Neural cell (in vitro differentiated cells): ENCODE data around the gene ASB1. TPM values are rescaled to one million over a fixed set of nuclear protein-coding genes. Genes with fewer than 3 reads are reported as not detected.

Source experiments
- H2AFZ ChIP-seq: fragments of 200-600, 300-800 bp; sonication (generic), shearing (Covaris generic); 2 replicates; pipeline ENCODE4 v1.6.0; 2014; ENCODE audit warnings: low read depth, mild to moderate bottlenecking, antibody characterized with exemption, low read length, moderate library complexity
- H3F3A ChIP-seq: fragments of 200-600 bp; shearing (Covaris generic); 2 replicates; pipeline ENCODE4 v1.6.1; 2016; ENCODE audit warnings: mild to moderate bottlenecking, moderate library complexity, mixed read lengths, antibody characterized with exemption, low read length; ENCODE audit not compliant: insufficient read depth, poor library complexity, severe bottlenecking
- H3K27ac ChIP-seq: fragments of 200-600, 300-800 bp; sonication (generic), shearing (Covaris generic); 2 replicates; pipeline ENCODE4 v1.5.1; 2014; ENCODE audit warnings: mild to moderate bottlenecking, low read length, moderate library complexity
- H3K27me3 ChIP-seq: fragments of 300-800, 200-600 bp; sonication (generic), shearing (Covaris generic); 2 replicates; pipeline ENCODE4 v1.6.0; 2014; ENCODE audit warnings: mild to moderate bottlenecking, low read depth, low read length, moderate library complexity; ENCODE audit not compliant: insufficient read depth
- H3K36me3 ChIP-seq: fragments of 300-800, 200-600 bp; sonication (generic), shearing (Covaris generic); 2 replicates; pipeline ENCODE4 v1.5.1; 2014; ENCODE audit warnings: mild to moderate bottlenecking, antibody characterized with exemption, low read length, moderate library complexity; ENCODE audit not compliant: insufficient read depth
- H3K4me2 ChIP-seq: fragments of 300-800, 200-600 bp; sonication (generic), shearing (Covaris generic); 2 replicates; pipeline ENCODE4 v1.6.0; 2014; ENCODE audit warnings: mild to moderate bottlenecking, low read length
- H3K4me3 ChIP-seq: fragments of 300-800, 200-600 bp; sonication (generic), shearing (Covaris generic); 2 replicates; pipeline ENCODE4 v1.5.1; 2014; ENCODE audit warnings: mild to moderate bottlenecking, low read length, moderate library complexity
- H3K79me2 ChIP-seq: fragments of 200-600 bp; shearing (Covaris generic); replicated peaks from 2 replicates; pipeline ENCODE4 v1.6.0; 2014; ENCODE audit warnings: mild to moderate bottlenecking, low read length, moderate library complexity; ENCODE audit not compliant: insufficient read depth
- H3K9ac ChIP-seq: fragments of 300-800, 200-600 bp; sonication (generic), shearing (Covaris generic); 2 replicates; pipeline ENCODE4 v1.6.1; 2016; ENCODE audit warnings: mild to moderate bottlenecking, low read length, mixed read lengths
- H3K9me2 ChIP-seq: fragments of 200-600 bp; shearing (Covaris generic); 2 replicates; pipeline ENCODE4 v1.6.1; 2016; ENCODE audit warnings: mild to moderate bottlenecking, low read length, mixed read lengths; ENCODE audit not compliant: insufficient read depth
- H3K9me3 ChIP-seq: fragments of 200-600, 300-800 bp; sonication (generic), shearing (Covaris generic); 2 replicates; pipeline ENCODE4 v1.6.1; 2016; ENCODE audit warnings: mild to moderate bottlenecking, mixed run types, low read length, moderate library complexity, mixed read lengths
- H4K20me1 ChIP-seq: fragments of 200-600 bp; shearing (Covaris generic); 2 replicates; pipeline ENCODE4 v1.6.1; 2016; ENCODE audit warnings: mild to moderate bottlenecking, mixed run types; ENCODE audit not compliant: insufficient read depth
- CTCF ChIP-seq: fragments of 450-650 bp; IDR thresholded peaks from 2 replicates; pipeline ENCODE4 v1.5.1; 2014; ENCODE audit warnings: antibody characterized with exemption, mild to moderate bottlenecking, moderate library complexity; ENCODE audit not compliant: poor library complexity, severe bottlenecking
- EP300 ChIP-seq: fragments of 450-650 bp; conservative IDR thresholded peaks from 2 replicates; pipeline ENCODE4 v1.6.1; 2014; ENCODE audit warnings: antibody characterized with exemption, mild to moderate bottlenecking, moderate library complexity; ENCODE audit not compliant: poor library complexity, severe bottlenecking
- EZH2 ChIP-seq: fragments of 200-600, 300-800 bp; shearing (Covaris generic), sonication (generic); IDR thresholded peaks from 2 replicates; pipeline ENCODE4 v1.6.1; 2014; ENCODE audit warnings: antibody characterized with exemption, low read length, borderline replicate concordance, mild to moderate bottlenecking; ENCODE audit not compliant: insufficient read depth, poor library complexity, severe bottlenecking
- MXI1 ChIP-seq: fragments of 450-650 bp; conservative IDR thresholded peaks from 2 replicates; pipeline ENCODE4 v1.6.1; 2014; ENCODE audit warnings: antibody characterized with exemption, mild to moderate bottlenecking; ENCODE audit not compliant: poor library complexity, severe bottlenecking
- POLR2AphosphoS5 ChIP-seq: IDR thresholded peaks from 2 replicates; pipeline ENCODE4 v1.6.1; 2012
- RAD21 ChIP-seq: fragments of 450-650 bp; conservative IDR thresholded peaks from 2 replicates; pipeline ENCODE4 v1.6.1; 2014; ENCODE audit warnings: antibody characterized with exemption, mild to moderate bottlenecking, moderate library complexity
- REST ChIP-seq: IDR thresholded peaks from 2 replicates; pipeline ENCODE4 v1.6.1; 2012; ENCODE audit warnings: borderline replicate concordance
- SMC3 ChIP-seq: fragments of 450-650 bp; conservative IDR thresholded peaks from 2 replicates; pipeline ENCODE4 v1.6.1; 2014; ENCODE audit warnings: antibody characterized with exemption, mild to moderate bottlenecking, moderate library complexity; ENCODE audit not compliant: poor library complexity
- TAF1 ChIP-seq: IDR thresholded peaks from 2 replicates; pipeline ENCODE4 v1.6.1; 2012; ENCODE audit warnings: low read depth
- polyA plus RNA-seq: library from polyadenylated mRNA; depleted of rRNA; stranded (reverse); fragments of >200 nt; gene quantifications from 2 replicates; pipeline ENCODE4 v1.2.3, GENCODE V29; 2014

The ASB1 gene
- polyA plus RNA-seq, 1 donor from 2014 or later = 13.7 TPM

- no peaks in the 10 kb centered on the region for H3K79me2 ChIP-seq
- H3K9me3 ChIP-seq = no peaks in the 10 kb centered on the region
- H3K36me3 ChIP-seq = no peaks in the 10 kb centered on the region
- H3K27me3 ChIP-seq = no peaks in the 10 kb centered on the region
- H3K27ac ChIP-seq = no peak overlapping the region
- no peak overlapping the region for H3K4me2 ChIP-seq
- H3K9me2 ChIP-seq = no peaks in the 10 kb centered on the region
- H4K20me1 ChIP-seq = no peaks in the 10 kb centered on the region
- TF ChIP-seq TAF1 = no peak
- H3K9ac ChIP-seq = no peak overlapping the region
- H3F3A ChIP-seq = no peaks in the 10 kb centered on the region
- no peak overlapping the region for H3K4me3 ChIP-seq
- H2AFZ ChIP-seq = no peak overlapping the region
These were observed 68.7 kb downstream of the ASB1 start for GRCh38 chr2:238495422-238495821.

GRCh38 chr2:238496756-238497609, 70.3 kb downstream of the ASB1 start:
- H3K27me3 ChIP-seq = no peaks in the 10 kb centered on the region
- no peaks in the 10 kb centered on the region for H3K9me2 ChIP-seq
- H3K36me3 ChIP-seq = no peaks in the 10 kb centered on the region
- no peak overlapping the region for H3K4me2 ChIP-seq
- H3K9ac ChIP-seq = no peak overlapping the region
- TF ChIP-seq POLR2AphosphoS5 = no peak
- no peak for TF ChIP-seq SMC3
- TF ChIP-seq EZH2 = no peak
- TF ChIP-seq REST = no peak
- no peak for TF ChIP-seq TAF1
- TF ChIP-seq MXI1 = no peak
- no peak for TF ChIP-seq EP300
- no peak for TF ChIP-seq CTCF
- TF ChIP-seq RAD21 = no peak
- H3K27ac ChIP-seq = no peak overlapping the region
- H3K79me2 ChIP-seq = no peaks in the 10 kb centered on the region
- no peak overlapping the region for H3K4me3 ChIP-seq
- no peaks in the 10 kb centered on the region for H4K20me1 ChIP-seq
- H2AFZ ChIP-seq = no peak overlapping the region
- no peaks in the 10 kb centered on the region for H3K9me3 ChIP-seq
- no peaks in the 10 kb centered on the region for H3F3A ChIP-seq
